Mucosa of descending colon (tissue), 3 donors: ENCODE data around the gene NFIB. TPM values are rescaled to one million over a fixed set of nuclear protein-coding genes. Genes with fewer than 3 reads are reported as not detected.

ENCODE experiments used
- ATAC-seq: fragments of 200-7000 bp; cut with Tn5 transposase; one replicate; pipeline ENCODE4 v1.9.1; 2020; ENCODE audit warnings: mild to moderate bottlenecking, moderate library complexity
- DNase-seq, 3 donors: peaks; one replicate each; pipeline ENCODE4 v3.0.0-alpha.2; 2020
- H3K36me3 ChIP-seq: fragments of 200-600 bp; one replicate; pipeline ENCODE4 v1.8.0; 2021; ENCODE audit warnings: low read depth, mild to moderate bottlenecking
- H3K4me1 ChIP-seq: fragments of 200-600 bp; one replicate; pipeline ENCODE4 v1.8.0; 2021; ENCODE audit warnings: low read depth, mild to moderate bottlenecking
- H3K4me3 ChIP-seq: fragments of 200-600 bp; one replicate; pipeline ENCODE4 v1.8.0; 2021; ENCODE audit warnings: mild to moderate bottlenecking
- H3K9me3 ChIP-seq: fragments of 200-600 bp; one replicate; pipeline ENCODE4 v1.8.0; 2021; ENCODE audit warnings: mild to moderate bottlenecking
- intact Hi-C, 2 donors: fragments of 100-400 bp; cut with DNase I in 1 of 2; cut with micrococcal nuclease in 1 of 2; formaldehyde crosslinking; loops; one replicate each; pipeline versions ENCODE4 v1.11.0 to v1.11.1; 2022; cut with DNase I, micrococcal nuclease
- total RNA-seq, 3 donors: library from RNA; stranded (reverse); fragmentation: NEBNext Ultra II Directional in 2 of 3; extraction: Animal tissue kit (Norgen Biotek cat#: 25700) in 2 of 3; gene quantifications; one replicate each; pipeline versions ENCODE4 v1.2.1 to v1.2.4, GENCODE V29; 2021 to 2023
- TF ChIP-seq, protein P1 (sequence below): fragments of 200-600 bp; IDR thresholded peaks from one replicate; pipeline ENCODE4 v1.8.0; 2022; ENCODE audit warnings: antibody characterized with exemption, mild to moderate bottlenecking
- donor health status: DM: no; HTN: no; CAD: no; lungs with moderate emphysema.
- donor health status: DM: no; HTN: no; CAD: no.
- donor health status: DM: no; HTN: yes; CAD: no.

NFIB gene
- total RNA-seq, 3 donors from 2014 or later: 59.7 to 85.5 (median 62.6) TPM

DNA sequence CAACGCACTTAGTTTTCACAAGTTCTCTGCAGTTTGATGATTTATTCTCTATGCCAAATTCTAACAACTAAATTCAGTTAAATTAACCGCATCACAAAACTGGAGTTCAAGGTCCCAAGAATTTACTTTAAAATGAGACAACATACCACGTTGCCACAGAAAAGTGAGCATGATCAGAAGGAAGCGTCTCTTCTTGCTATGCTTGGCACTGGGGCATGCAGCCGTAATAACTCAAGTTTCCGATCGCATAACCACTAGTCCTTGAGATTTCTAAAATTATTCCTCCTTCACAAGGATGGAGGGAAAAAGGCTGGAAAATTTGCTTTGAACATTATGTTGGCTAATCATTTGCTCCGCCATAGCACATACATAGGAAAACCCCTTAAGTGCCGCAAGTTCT lies 13.9 kb downstream of the NFIB start:
- intact Hi-C loops: no loop called here
- no peaks in the 10 kb centered on the region for H3K36me3 ChIP-seq
- TF ChIP-seq, protein P1, sequence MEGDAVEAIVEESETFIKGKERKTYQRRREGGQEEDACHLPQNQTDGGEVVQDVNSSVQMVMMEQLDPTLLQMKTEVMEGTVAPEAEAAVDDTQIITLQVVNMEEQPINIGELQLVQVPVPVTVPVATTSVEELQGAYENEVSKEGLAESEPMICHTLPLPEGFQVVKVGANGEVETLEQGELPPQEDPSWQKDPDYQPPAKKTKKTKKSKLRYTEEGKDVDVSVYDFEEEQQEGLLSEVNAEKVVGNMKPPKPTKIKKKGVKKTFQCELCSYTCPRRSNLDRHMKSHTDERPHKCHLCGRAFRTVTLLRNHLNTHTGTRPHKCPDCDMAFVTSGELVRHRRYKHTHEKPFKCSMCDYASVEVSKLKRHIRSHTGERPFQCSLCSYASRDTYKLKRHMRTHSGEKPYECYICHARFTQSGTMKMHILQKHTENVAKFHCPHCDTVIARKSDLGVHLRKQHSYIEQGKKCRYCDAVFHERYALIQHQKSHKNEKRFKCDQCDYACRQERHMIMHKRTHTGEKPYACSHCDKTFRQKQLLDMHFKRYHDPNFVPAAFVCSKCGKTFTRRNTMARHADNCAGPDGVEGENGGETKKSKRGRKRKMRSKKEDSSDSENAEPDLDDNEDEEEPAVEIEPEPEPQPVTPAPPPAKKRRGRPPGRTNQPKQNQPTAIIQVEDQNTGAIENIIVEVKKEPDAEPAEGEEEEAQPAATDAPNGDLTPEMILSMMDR: no peak
- DNase-seq (no peak), ATAC-seq (no peak)
- H3K4me3 ChIP-seq: no peak overlapping the region
- no peaks in the 10 kb centered on the region for H3K4me1 ChIP-seq
- H3K9me3 ChIP-seq: no peaks in the 10 kb centered on the region

DNA sequence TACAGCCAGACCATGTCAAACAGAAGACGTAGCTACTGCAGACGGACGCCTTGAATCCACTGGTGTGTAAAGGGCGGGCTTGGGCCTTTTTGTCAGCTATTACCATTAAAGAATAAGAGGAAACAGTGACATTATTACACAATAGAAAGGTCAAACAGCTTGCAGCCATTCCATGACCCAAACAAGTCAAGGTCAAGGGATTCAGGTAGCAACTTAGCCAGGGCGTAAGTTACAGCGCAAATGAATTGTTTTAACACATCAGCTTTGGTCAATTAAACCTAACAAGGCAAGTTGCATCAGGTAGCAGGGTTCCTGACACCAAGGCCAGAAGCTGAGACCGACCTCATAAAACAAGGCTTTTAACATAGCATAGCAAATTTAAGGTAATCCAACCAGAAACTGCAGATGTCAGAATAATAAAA lies 15.3 kb downstream of the NFIB start:
- TF ChIP-seq, protein P1: no peak
- DNase-seq (no peak), ATAC-seq (no peak)
- Histone ChIP-seq H3K4me3 (no peak overlapping the region), H3K4me1 (no peaks in the 10 kb centered on the region), H3K9me3 (no peaks in the 10 kb centered on the region), H3K36me3 (no peaks in the 10 kb centered on the region)
- intact Hi-C loops: no loop called here

DNA sequence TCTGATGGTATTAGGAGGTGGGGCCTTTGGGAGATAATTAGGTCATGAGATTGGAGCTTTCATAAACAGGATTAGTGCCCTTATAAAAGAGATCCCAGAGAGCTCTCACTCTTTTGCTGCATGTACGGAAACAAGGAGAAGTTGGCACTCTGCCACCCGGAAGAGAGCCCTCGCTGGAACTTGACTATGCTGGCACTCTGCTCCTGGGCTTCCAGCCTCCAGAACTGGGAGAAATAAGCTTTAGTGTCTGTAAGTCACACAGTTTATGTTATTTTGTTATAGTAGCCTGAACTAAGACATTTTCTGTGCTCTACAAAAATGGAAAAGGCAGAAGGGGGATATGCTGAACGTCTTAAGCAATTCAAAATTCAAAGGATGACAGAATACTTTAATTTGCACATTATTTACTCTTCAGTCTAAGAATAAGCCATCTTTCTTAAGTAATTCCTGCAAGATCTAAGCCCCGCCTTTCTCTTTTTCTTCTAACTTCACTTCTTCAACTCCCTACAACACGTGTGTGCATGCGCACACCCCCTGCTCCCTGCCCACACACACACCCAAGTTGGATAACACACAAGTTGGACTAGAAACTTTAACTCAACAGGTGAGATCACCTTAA lies 17.3 kb downstream of the NFIB start:
- DNase-seq: no peak
- intact Hi-C loops: no loop called here
- Histone ChIP-seq H3K4me3 (no peak overlapping the region), H3K4me1 (no peaks in the 10 kb centered on the region), H3K9me3 (no peaks in the 10 kb centered on the region), H3K36me3 (no peaks in the 10 kb centered on the region)
- no peak for ATAC-seq
- TF ChIP-seq, protein P1: no peak

DNA sequence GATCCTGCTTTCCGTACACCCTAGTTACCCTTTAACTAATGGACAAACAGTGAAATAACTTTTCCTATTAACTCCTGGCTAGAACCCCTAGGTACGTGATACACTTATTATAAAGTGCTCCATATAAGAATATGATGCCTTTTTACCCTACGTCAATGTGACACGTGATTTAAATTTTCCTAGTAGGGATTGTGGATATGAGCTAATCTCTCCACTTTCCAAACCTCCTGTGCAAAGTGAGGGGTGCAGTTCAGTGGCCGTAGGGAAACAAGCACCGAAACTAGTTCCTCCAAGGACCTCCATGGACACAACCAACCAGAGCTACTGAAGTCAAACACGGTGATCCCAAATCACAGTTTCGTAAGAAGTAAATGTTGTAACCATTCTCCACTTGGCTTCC lies 19.3 kb downstream of the NFIB start:
- DNase-seq (no peak), ATAC-seq (no peak)
- intact Hi-C loops: no loop called here
- TF ChIP-seq, protein P1: no peak
- H3K9me3 ChIP-seq: no peaks in the 10 kb centered on the region
- H3K36me3 ChIP-seq: no peaks in the 10 kb centered on the region
- no peak overlapping the region for H3K4me3 ChIP-seq
- no peaks in the 10 kb centered on the region for H3K4me1 ChIP-seq

DNA sequence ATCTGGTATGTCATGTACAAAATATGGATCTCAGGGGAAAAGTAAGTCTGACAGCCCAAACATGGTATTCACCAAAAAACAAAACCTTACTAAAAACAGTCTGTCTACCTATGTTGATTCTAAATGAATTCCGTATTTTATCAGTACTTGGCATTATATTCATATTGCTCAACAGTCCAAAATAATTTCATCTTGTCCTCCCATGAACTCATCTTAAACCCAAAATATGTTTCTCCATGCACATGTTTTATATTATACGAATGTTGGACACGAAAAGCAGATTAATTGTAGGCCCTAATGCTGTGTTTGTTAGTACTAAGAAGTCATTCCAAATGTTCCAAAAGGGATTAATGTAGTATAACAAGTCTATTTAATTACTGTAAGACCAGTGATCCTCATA lies 20.1 kb downstream of the NFIB start:
- ATAC-seq: no peak
- H3K9me3 ChIP-seq: no peaks in the 10 kb centered on the region
- TF ChIP-seq, protein P1: no peak

More for the DNA sequence above, 20.1 kb downstream of the NFIB start:
- H3K4me1 ChIP-seq: no peaks in the 10 kb centered on the region
- DNase-seq: no peak
- H3K4me3 ChIP-seq: no peak overlapping the region
- H3K36me3 ChIP-seq: no peaks in the 10 kb centered on the region
- intact Hi-C loops: no loop called here
